HUES48 (cell line): Measurements from ENCODE around the gene USP34.
A peak's percentile ranks its signal among the peaks of the same experiment; 100 is the strongest.

Experiments
- H3K27ac ChIP-seq: one replicate; pipeline ENCODE4 v1.7.0; 2013; ENCODE audit warnings: low read depth, low read length, inconsistent platforms
- H3K27me3 ChIP-seq: 2 replicates; pipeline ENCODE4 v1.6.1; 2013; ENCODE audit warnings: mild to moderate bottlenecking, low read length; ENCODE audit not compliant: control insufficient read depth, insufficient read depth
- H3K36me3 ChIP-seq: 2 replicates; pipeline ENCODE4 v1.6.1; 2013; ENCODE audit warnings: low read length; ENCODE audit not compliant: control insufficient read depth, insufficient read depth
- H3K4me1 ChIP-seq: 2 replicates; pipeline ENCODE4 v1.6.1; 2013; ENCODE audit warnings: mild to moderate bottlenecking, low read length; ENCODE audit not compliant: control insufficient read depth, insufficient read depth
- H3K4me3 ChIP-seq: 2 replicates; pipeline ENCODE4 v1.5.1; 2013; ENCODE audit warnings: mild to moderate bottlenecking, low read depth, low read length
- H3K9ac ChIP-seq: 2 replicates; pipeline ENCODE4 v1.6.1; 2013; ENCODE audit warnings: mild to moderate bottlenecking, low read depth, low read length, moderate library complexity
- H3K9me3 ChIP-seq: 2 replicates; pipeline ENCODE4 v1.6.1; 2013; ENCODE audit warnings: low read length; ENCODE audit not compliant: control insufficient read depth, insufficient read depth

Gene USP34

GRCh38 chr2:61144697-61145268, 326.1 kb downstream of the USP34 start:
- Histone ChIP-seq H3K36me3 (peaks cover 5% of the 10 kb centered on the region), H3K27ac (peak overlapping the region; percentile 78), H3K4me1 (no peaks in the 10 kb centered on the region), H3K9me3 (no peaks in the 10 kb centered on the region), H3K9ac (peak overlapping the region; percentile 69), H3K27me3 (no peaks in the 10 kb centered on the region), H3K4me3 (peak overlapping the region; percentile 62)

GRCh38 chr2:61141151-61141550, 329.7 kb downstream of the USP34 start:
- H3K27ac ChIP-seq: no peak overlapping the region
- no peaks in the 10 kb centered on the region for H3K27me3 ChIP-seq
- no peak overlapping the region for H3K4me3 ChIP-seq
- H3K9ac ChIP-seq: no peak overlapping the region
- no peaks in the 10 kb centered on the region for H3K9me3 ChIP-seq
- no peaks in the 10 kb centered on the region for H3K36me3 ChIP-seq
- H3K4me1 ChIP-seq: no peaks in the 10 kb centered on the region

DNA sequence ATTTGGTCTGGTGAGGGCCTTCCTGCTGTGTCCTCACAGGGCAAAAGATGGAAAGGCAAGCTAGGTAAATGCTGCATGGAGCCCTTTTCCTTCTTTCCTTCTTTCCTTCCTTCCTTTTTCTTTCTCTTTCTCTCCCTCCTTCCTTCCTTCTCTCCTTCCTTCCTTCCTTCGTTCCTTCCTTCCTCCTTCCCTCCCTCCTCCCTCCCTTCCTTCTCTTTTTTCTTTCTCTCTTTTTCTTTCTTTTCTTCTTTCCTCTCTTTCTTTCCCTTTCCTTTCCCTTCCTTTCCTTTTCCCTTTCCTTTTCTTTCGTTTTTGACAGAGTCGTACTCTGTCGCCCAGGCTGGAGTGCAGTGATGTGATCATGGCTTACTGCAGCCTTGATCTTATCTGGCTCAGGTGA, 332.0 kb downstream of the USP34 start:
- Histone ChIP-seq H3K4me1 (no peaks in the 10 kb centered on the region), H3K27me3 (no peaks in the 10 kb centered on the region), H3K27ac (no peak overlapping the region), H3K9me3 (no peaks in the 10 kb centered on the region), H3K36me3 (no peaks in the 10 kb centered on the region), H3K4me3 (no peak overlapping the region), H3K9ac (no peak overlapping the region)
